Chondrocyte (in vitro differentiated cells): ENCODE measurements around the gene SLC8A1. TPM values are rescaled to one million over a fixed set of nuclear protein-coding genes. Genes with fewer than 3 reads are reported as not detected.

Source experiments
- DNase-seq: peaks from one replicate; pipeline ENCODE4 v3.0.0; 2021; ENCODE audit warnings: mixed read lengths, low spot score
- H3K27ac Mint-ChIP-seq: one replicate; pipeline ENCODE4 v1.8.0; 2021; ENCODE audit warnings: mild to moderate bottlenecking, moderate library complexity, mixed read lengths; ENCODE audit not compliant: unreplicated experiment
- H3K27me3 Mint-ChIP-seq: 2 replicates; pipeline ENCODE4 v1.8.0; 2021; ENCODE audit warnings: low read depth, mixed read lengths
- H3K36me3 Mint-ChIP-seq: 2 replicates; pipeline ENCODE4 v1.8.0; 2021; ENCODE audit warnings: low read depth, mixed read lengths
- H3K4me1 Mint-ChIP-seq: 2 replicates; pipeline ENCODE4 v1.8.0; 2021; ENCODE audit warnings: low read depth, mild to moderate bottlenecking, mixed read lengths
- H3K4me3 Mint-ChIP-seq: one replicate; pipeline ENCODE4 v1.8.0; 2021; ENCODE audit warnings: mild to moderate bottlenecking, moderate library complexity, mixed read lengths; ENCODE audit not compliant: unreplicated experiment
- H3K9me3 Mint-ChIP-seq: 2 replicates; pipeline ENCODE4 v1.8.0; 2021; ENCODE audit warnings: low read depth, mixed read lengths
- total RNA-seq: library from RNA; stranded (reverse); gene quantifications from 3 replicates; pipeline ENCODE4 v1.2.1, GENCODE V29; 2021
- TF ChIP-seq, protein P1 (sequence below): fragments of 200-600 bp; sonication (generic); IDR thresholded peaks from 2 replicates; pipeline ENCODE4 v1.5.0; 2021; ENCODE audit warnings: antibody characterized with exemption, mild to moderate bottlenecking, moderate library complexity

Gene SLC8A1
- total RNA-seq, 1 donor from 2014 or later: 53.7 TPM

GRCh38 chr2:40115894-40116293 is 336.0 kb downstream of the SLC8A1 start:
- no peaks in the 10 kb centered on the region for H3K9me3 Mint-ChIP-seq
- TF ChIP-seq, protein P1, sequence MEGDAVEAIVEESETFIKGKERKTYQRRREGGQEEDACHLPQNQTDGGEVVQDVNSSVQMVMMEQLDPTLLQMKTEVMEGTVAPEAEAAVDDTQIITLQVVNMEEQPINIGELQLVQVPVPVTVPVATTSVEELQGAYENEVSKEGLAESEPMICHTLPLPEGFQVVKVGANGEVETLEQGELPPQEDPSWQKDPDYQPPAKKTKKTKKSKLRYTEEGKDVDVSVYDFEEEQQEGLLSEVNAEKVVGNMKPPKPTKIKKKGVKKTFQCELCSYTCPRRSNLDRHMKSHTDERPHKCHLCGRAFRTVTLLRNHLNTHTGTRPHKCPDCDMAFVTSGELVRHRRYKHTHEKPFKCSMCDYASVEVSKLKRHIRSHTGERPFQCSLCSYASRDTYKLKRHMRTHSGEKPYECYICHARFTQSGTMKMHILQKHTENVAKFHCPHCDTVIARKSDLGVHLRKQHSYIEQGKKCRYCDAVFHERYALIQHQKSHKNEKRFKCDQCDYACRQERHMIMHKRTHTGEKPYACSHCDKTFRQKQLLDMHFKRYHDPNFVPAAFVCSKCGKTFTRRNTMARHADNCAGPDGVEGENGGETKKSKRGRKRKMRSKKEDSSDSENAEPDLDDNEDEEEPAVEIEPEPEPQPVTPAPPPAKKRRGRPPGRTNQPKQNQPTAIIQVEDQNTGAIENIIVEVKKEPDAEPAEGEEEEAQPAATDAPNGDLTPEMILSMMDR: no peak
- H3K27ac Mint-ChIP-seq: no peak overlapping the region
- no peaks in the 10 kb centered on the region for H3K27me3 Mint-ChIP-seq
- H3K4me3 Mint-ChIP-seq: no peak overlapping the region
- DNase-seq: no peak
- peaks cover 2% of the 10 kb centered on the region for H3K36me3 Mint-ChIP-seq
- peaks cover 18% of the 10 kb centered on the region for H3K4me1 Mint-ChIP-seq

GRCh38 chr2:40115348-40115747 is 336.5 kb downstream of the SLC8A1 start:
- no peak overlapping the region for H3K27ac Mint-ChIP-seq
- H3K4me1 Mint-ChIP-seq: peaks cover 18% of the 10 kb centered on the region
- H3K36me3 Mint-ChIP-seq: peaks cover 2% of the 10 kb centered on the region
- H3K27me3 Mint-ChIP-seq: no peaks in the 10 kb centered on the region
- H3K9me3 Mint-ChIP-seq: no peaks in the 10 kb centered on the region
- TF ChIP-seq, protein P1: no peak
- DNase-seq: no peak
- no peak overlapping the region for H3K4me3 Mint-ChIP-seq

- no peaks in the 10 kb centered on the region for H3K27me3 Mint-ChIP-seq
- H3K4me1 Mint-ChIP-seq: peaks cover 18% of the 10 kb centered on the region
- no peak for DNase-seq
- H3K4me3 Mint-ChIP-seq: no peak overlapping the region
- TF ChIP-seq, protein P1: no peak
- H3K27ac Mint-ChIP-seq: no peak overlapping the region
- peaks cover 2% of the 10 kb centered on the region for H3K36me3 Mint-ChIP-seq
- H3K9me3 Mint-ChIP-seq: no peaks in the 10 kb centered on the region
These were observed 337.9 kb downstream of the SLC8A1 start for GRCh38 chr2:40113997-40114396.

GRCh38 chr2:40113272-40113968 is 338.5 kb downstream of the SLC8A1 start:
- Mint-ChIP-seq H3K27ac (peak overlapping the region; percentile 49), H3K4me1 (peaks cover 18% of the 10 kb centered on the region), H3K9me3 (no peaks in the 10 kb centered on the region), H3K27me3 (no peaks in the 10 kb centered on the region), H3K36me3 (peaks cover 2% of the 10 kb centered on the region), H3K4me3 (no peak overlapping the region)
- TF ChIP-seq, protein P1: no peak
- DNase-seq: no peak

GRCh38 chr2:40109381-40109780 is 342.5 kb downstream of the SLC8A1 start:
- H3K27ac Mint-ChIP-seq: no peak overlapping the region
- H3K36me3 Mint-ChIP-seq: no peaks in the 10 kb centered on the region
- TF ChIP-seq, protein P1: no peak
- peaks cover 41% of the 10 kb centered on the region for H3K4me1 Mint-ChIP-seq
- no peak for DNase-seq
- peaks cover 3% of the 10 kb centered on the region for H3K9me3 Mint-ChIP-seq
- no peaks in the 10 kb centered on the region for H3K27me3 Mint-ChIP-seq
- no peak overlapping the region for H3K4me3 Mint-ChIP-seq
